Smooth muscle cell (in vitro differentiated cells): ENCODE results near the gene PCDHGC3. TPM values are rescaled to one million over a fixed set of nuclear protein-coding genes. Genes with fewer than 3 reads are reported as not detected.

Source experiments
- DNase-seq: peaks from one replicate; lab custom pipeline; 2025; ENCODE audit not compliant: unreplicated experiment; lab: John Stamatoyannopoulos, UW
- H2AFZ ChIP-seq: fragments of 200-600 bp; sonication (generic); 2 replicates; pipeline ENCODE4 v1.6.0; 2016; ENCODE audit warnings: antibody characterized with exemption, low read depth, mild to moderate bottlenecking
- H3F3A ChIP-seq: fragments of 200-600 bp; sonication (generic); 2 replicates; pipeline ENCODE4 v1.6.0; 2017; ENCODE audit warnings: antibody characterized with exemption, low read depth
- H3K27ac ChIP-seq: fragments of 200-600 bp; sonication (generic); 2 replicates; pipeline ENCODE4 v1.5.1; 2016; ENCODE audit warnings: low read depth, mild to moderate bottlenecking
- H3K27me3 ChIP-seq: fragments of 200-600 bp; sonication (generic); 2 replicates; pipeline ENCODE4 v1.6.1; 2016; ENCODE audit warnings: low read depth, mild to moderate bottlenecking
- H3K36me3 ChIP-seq: fragments of 200-600 bp; sonication (generic); 2 replicates; pipeline ENCODE4 v1.5.1; 2016; ENCODE audit warnings: low read depth
- H3K4me1 ChIP-seq: fragments of 200-600 bp; sonication (generic); 2 replicates; pipeline ENCODE4 v1.5.1; 2016; ENCODE audit warnings: low read depth
- H3K4me2 ChIP-seq: fragments of 200-600 bp; sonication (generic); 2 replicates; pipeline ENCODE4 v1.6.0; 2016; ENCODE audit warnings: mild to moderate bottlenecking
- H3K4me3 ChIP-seq: fragments of 200-600 bp; sonication (generic); 2 replicates; pipeline ENCODE4 v1.5.1; 2016; ENCODE audit warnings: mild to moderate bottlenecking
- H3K79me2 ChIP-seq: fragments of 200-600 bp; sonication (generic); 2 replicates; pipeline ENCODE4 v1.6.0; 2016; ENCODE audit warnings: low read depth, mild to moderate bottlenecking
- H3K9ac ChIP-seq: fragments of 200-600 bp; sonication (generic); 2 replicates; pipeline ENCODE4 v1.6.0; 2016; ENCODE audit warnings: low read depth
- H3K9me3 ChIP-seq: fragments of 200-600 bp; sonication (generic); replicated peaks from 2 replicates; pipeline ENCODE4 v1.5.1; 2016; ENCODE audit warnings: low read depth
- H4K20me1 ChIP-seq: fragments of 200-600 bp; sonication (generic); 2 replicates; pipeline ENCODE4 v1.6.0; 2016; ENCODE audit warnings: low read depth
- WGBS: methylation state at CpG from one replicate; pipeline ENCODE4 v1.1.7; 2016; ENCODE audit warnings: low lambda C conversion rate; 5-methylcytosine and 5-hydroxymethylcytosine counted together
- polyA plus RNA-seq: library from polyadenylated mRNA; unstranded; fragments of >200 nt; fragmentation: Nextera tagmentation; extraction: Ambion mirVana; gene quantifications from 2 replicates; pipeline ENCODE4 v1.2.1, GENCODE V29; 2016
- total RNA-seq: library from RNA; depleted of rRNA; stranded (reverse); fragments of >200 nt; gene quantifications from 2 replicates; pipeline ENCODE4 v1.2.3, GENCODE V29; 2014
- TF ChIP-seq, protein P1 (sequence below): fragments of 200-600 bp; sonication (generic); IDR thresholded peaks from 2 replicates; pipeline ENCODE4 v1.5.1; 2017; ENCODE audit warnings: borderline replicate concordance, mild to moderate bottlenecking, antibody characterized with exemption; ENCODE audit not compliant: insufficient read depth, poor library complexity, severe bottlenecking

The PCDHGC3 gene
- total and polyA plus RNA-seq, 2 experiments from 2014 or later = 50.3 to 111 TPM

DNA sequence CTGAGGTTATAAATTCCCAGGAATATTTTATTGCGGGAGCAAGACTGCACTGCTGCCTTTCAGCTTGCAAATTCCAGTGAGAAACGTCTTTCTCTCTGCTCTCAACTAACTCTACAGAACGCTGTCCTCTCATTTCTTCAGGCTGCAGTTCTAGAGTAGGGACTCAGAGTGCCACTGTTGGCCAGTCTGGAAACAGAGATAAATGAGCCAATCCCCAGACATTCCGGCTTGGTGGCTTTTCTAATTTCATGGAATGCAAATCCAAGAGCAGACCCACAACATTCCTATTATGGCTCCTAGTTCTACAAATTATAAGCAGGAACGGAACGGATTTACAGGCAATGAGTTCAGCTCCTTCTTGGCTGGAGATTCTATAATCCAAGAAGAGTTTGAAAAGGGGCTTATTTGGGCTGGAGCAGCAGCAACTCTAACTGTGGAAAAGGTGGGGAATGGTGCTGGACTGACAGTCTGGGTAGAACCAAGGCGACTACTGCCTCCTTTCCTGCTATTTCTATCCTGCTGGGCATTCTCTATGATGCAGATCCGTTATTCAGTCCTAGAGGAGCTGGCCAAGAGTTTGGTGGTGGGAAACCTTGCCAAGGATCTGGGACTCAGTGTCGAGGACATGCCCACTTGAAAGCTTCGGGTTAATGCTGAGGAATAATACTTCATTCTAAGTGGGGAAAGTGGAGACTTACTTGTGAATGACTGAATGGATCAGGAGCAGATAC is 36.2 kb upstream of the PCDHGC3 start:
- H3K4me3 ChIP-seq = no peak overlapping the region
- TF ChIP-seq, protein P1, sequence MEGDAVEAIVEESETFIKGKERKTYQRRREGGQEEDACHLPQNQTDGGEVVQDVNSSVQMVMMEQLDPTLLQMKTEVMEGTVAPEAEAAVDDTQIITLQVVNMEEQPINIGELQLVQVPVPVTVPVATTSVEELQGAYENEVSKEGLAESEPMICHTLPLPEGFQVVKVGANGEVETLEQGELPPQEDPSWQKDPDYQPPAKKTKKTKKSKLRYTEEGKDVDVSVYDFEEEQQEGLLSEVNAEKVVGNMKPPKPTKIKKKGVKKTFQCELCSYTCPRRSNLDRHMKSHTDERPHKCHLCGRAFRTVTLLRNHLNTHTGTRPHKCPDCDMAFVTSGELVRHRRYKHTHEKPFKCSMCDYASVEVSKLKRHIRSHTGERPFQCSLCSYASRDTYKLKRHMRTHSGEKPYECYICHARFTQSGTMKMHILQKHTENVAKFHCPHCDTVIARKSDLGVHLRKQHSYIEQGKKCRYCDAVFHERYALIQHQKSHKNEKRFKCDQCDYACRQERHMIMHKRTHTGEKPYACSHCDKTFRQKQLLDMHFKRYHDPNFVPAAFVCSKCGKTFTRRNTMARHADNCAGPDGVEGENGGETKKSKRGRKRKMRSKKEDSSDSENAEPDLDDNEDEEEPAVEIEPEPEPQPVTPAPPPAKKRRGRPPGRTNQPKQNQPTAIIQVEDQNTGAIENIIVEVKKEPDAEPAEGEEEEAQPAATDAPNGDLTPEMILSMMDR = peak; percentile 28
- H3K79me2 ChIP-seq = peaks cover 21% of the 10 kb centered on the region
- no peaks in the 10 kb centered on the region for H4K20me1 ChIP-seq
- H3K36me3 ChIP-seq = no peaks in the 10 kb centered on the region
- no peak overlapping the region for H3K9ac ChIP-seq
- no peaks in the 10 kb centered on the region for H3K27me3 ChIP-seq
- H3K27ac ChIP-seq = no peak overlapping the region
- no peaks in the 10 kb centered on the region for H3F3A ChIP-seq
- no peaks in the 10 kb centered on the region for H3K4me1 ChIP-seq
- no peak for DNase-seq
- no peaks in the 10 kb centered on the region for H3K9me3 ChIP-seq
- no peak overlapping the region for H3K4me2 ChIP-seq
- H2AFZ ChIP-seq = no peak overlapping the region
- WGBS = 67% methylated on average over 10 of the region's 10 CpGs

DNA sequence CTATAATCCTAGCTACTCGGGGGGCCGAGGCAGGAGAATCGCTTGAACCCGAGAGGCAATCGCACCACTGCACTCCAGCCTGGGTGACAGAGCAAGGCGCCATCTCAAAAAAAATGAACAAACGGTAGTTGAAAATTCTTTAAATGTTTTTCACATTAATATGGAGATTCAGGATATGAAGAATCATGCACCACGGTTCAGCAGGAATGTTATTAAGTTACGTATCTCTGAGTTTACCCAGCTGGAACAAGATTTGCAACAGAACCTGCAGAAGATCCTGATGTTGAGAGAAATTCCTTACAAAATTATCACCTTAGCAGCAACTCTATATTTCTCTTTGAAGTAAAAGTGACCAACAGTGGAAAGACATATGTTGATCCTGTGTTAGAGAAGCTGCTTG is 35.4 kb upstream of the PCDHGC3 start:
- Histone ChIP-seq H3K9ac (no peak overlapping the region), H3K27me3 (no peaks in the 10 kb centered on the region), H3K27ac (no peak overlapping the region), H3F3A (no peaks in the 10 kb centered on the region), H3K9me3 (no peaks in the 10 kb centered on the region), H2AFZ (no peak overlapping the region), H4K20me1 (no peaks in the 10 kb centered on the region), H3K4me2 (no peak overlapping the region), H3K4me3 (no peak overlapping the region), H3K79me2 (peaks cover 26% of the 10 kb centered on the region), H3K4me1 (no peaks in the 10 kb centered on the region), H3K36me3 (no peaks in the 10 kb centered on the region)
- WGBS = over 99% methylated on average over 9 of the region's 9 CpGs
- TF ChIP-seq, protein P1 = no peak
- no peak for DNase-seq

DNA sequence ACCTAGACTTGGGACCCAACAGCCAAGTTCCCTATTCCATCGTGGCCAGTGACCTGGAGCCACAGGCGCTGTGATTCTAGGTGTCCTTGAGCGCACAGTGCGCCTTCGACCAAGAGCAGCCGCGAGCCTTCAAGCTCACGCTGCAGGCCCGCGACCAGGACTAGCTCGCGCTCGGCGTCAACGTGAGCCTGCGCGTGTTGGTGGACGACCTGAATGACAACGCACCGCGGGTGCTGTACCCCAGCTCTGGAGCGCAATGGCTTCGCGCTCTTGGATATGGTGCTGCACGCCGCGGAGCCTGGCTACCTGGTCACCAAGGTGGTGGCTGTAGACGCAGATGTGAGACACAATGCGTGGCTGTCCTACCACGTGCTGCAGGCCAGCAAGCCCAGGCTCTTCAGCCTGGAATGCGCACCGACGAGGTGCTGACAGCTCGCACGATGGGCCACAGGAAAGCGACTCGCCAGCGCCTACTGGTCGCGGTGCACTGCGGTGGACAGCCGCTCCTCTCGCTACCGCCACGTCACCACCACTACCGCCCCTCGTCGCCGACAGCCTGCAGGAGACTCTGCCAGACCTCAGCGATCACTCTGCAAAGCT is 34.1 kb upstream of the PCDHGC3 start:
- Histone ChIP-seq H3K4me2 (no peak overlapping the region), H3K79me2 (peaks cover 40% of the 10 kb centered on the region), H2AFZ (no peak overlapping the region), H3K4me3 (no peak overlapping the region), H4K20me1 (no peaks in the 10 kb centered on the region), H3K27me3 (no peaks in the 10 kb centered on the region), H3K27ac (no peak overlapping the region), H3K36me3 (no peaks in the 10 kb centered on the region), H3F3A (no peaks in the 10 kb centered on the region), H3K4me1 (no peaks in the 10 kb centered on the region), H3K9me3 (no peaks in the 10 kb centered on the region), H3K9ac (no peak overlapping the region)
- no peak for DNase-seq
- 96% methylated on average over 50 of the region's 50 CpGs for WGBS
- TF ChIP-seq, protein P1 = no peak

DNA sequence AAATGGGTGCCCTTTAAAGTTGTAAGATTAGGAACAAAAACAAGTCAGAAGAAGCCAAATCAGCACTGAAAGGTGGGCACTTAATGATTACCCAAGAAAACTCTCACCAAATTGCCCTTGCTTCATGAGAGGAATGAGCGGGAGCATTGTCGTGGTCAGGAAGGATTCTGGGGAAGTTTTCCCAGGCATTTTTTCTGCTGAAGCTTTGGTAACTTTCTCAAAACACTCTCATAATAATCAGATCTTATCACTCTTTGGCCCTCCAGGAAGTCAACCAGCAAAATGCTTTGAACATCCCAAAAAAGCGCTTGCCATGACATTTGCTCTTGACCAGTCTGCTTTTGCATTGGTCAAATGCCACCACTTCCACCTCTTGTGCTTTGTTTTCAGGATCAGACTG is 10.4 kb upstream of the PCDHGC3 start:
- Histone ChIP-seq H2AFZ (no peak overlapping the region), H3K9ac (no peak overlapping the region), H3K27me3 (no peaks in the 10 kb centered on the region), H3K79me2 (peaks cover 41% of the 10 kb centered on the region), H3K4me2 (no peak overlapping the region), H3K4me1 (no peaks in the 10 kb centered on the region), H3K4me3 (no peak overlapping the region), H3F3A (no peaks in the 10 kb centered on the region), H3K36me3 (no peaks in the 10 kb centered on the region), H4K20me1 (peaks cover 9% of the 10 kb centered on the region), H3K27ac (no peak overlapping the region), H3K9me3 (no peaks in the 10 kb centered on the region)
- TF ChIP-seq, protein P1 = no peak
- WGBS = 93% methylated on average over 3 of the region's 3 CpGs
- no peak for DNase-seq
